ENCODE measurements around the gene DOCK10.

Gene DOCK10

DNA sequence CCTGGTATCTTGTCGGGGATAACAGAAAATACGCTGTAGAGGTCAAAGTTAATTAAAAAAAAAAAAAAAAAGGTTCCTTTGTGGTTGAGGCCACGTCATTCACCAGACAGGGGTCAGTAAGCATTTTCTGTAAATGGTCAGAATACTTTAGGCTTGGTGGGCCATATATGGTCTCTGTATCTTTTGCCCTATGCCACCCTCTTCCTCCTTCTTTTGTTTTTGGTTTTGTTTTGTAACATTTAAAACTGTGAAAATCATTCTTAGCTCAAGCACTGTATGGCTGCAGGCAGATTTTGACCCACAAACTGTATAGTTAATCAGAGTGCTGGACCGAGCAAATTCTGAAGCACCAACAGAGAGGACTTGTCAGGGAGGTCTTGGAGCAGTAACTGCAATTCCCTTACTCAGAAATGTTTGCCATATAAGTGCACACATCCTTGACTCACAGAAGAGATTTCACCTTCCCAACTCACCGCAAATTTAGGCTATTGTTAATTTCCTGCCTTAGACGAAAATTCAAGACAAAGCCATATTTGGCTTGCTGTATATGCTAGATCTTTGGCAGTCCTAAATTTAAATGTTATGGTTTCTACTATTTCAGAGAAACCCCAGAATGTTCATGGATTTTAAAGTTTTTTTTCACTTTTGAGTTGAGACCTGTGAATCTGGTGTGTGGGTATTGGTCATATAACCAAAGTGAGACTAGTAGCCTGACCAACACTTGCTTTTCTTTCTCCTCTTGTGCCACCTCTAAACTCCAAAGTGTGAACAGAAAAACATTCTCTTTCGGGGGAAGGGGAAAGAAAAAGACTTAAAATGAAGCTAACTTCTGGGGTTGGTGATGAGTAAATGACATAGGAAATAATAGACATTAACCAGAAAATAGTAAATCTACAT is 65.4 kb downstream of the DOCK10 start:
- no peak for DNase-seq (ENCODE audit: low spot score)

GRCh38 chr2:224975761-224976160 is 66.5 kb downstream of the DOCK10 start:
- no peak for DNase-seq (ENCODE audit: low spot score)

DNA sequence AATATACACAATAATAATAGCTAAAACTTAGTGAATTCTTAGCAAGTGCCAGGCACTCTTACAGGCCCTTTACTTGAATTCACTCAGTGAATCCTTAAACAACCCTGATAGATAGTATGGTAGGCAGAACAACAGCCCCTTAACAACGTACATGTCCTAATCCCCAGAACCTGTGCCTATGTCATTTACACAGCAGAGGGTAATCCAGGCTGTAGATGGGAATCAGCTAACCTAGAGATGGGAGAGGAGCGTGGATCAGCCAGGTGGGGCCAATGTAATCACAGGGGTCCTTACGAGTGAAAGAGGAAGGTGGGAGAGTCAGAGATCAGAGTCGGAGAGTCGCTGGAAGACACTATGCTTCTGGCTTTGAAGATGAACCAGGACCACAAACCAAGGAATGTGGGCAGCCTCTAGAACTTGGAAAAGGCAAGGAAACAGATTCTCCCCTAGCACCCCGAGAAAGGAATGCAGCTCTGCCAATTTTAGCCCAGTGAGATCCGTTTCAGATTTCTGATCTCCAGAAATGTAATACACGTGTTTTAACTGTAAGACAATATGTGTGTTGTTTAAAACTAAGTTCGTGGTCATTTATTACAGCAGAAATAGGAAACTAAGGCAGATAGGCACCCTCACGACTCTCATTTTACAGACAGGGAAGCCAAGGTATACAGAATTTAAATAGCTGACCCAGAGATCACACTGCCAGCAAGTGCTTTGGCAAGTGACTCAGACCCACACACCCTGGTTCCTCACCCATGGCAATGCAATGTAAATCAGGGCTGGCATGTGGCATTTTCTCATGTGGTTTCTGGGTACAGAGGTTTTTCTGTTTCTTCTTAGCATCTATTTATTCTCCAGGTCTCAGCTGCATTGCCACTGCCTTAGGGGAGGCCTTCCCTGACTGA is 68.9 kb downstream of the DOCK10 start:
- DNase-seq (ENCODE audit: low spot score): no peak

- DNase-seq (ENCODE audit: low spot score): no peak
Observed at GRCh38 chr2:224971214-224971613, 71.1 kb downstream of the DOCK10 start.

DNA sequence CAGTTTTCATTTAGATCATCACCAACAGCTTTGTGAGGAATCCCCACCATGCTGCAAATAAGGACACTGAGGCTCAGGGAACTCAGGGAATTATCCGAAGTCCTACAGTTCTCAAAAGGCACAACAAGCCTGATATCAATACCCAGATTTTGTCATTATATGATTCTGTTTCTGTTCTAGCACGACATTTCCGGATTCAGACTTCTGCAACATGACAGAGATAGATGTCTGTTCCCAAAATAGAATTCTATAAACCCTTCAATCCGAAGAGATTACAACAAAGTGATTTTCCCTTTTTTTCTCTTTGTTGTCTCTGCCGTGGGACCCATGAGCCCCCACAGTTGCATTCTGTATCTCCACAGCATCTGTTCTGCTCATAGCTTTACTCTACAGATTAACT is 72.0 kb downstream of the DOCK10 start:
- DNase-seq (ENCODE audit: low spot score): no peak

- DNase-seq (ENCODE audit: low spot score): no peak
Observed at GRCh38 chr2:224969633-224970260, 72.5 kb downstream of the DOCK10 start.

DNA sequence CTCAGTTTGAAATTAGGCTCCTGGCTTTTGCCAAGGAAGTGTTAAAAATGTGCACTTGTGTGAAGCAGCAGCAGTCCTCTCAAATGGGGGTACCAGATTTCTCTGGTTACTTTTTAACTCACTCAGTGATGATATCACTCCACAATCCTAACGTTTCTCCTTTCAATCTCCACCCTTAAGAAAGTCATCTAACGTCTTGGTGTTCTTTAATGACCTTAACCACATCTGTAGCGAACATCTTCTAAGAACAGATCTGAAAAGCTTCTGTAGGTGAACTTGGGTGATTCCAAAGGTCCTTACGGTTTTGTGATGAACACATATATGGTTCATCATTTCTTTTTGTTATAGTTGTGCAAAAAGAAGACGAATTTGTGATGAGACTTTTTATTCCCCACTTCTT is 73.2 kb downstream of the DOCK10 start:
- DNase-seq (ENCODE audit: low spot score): no peak

- no peak for DNase-seq (ENCODE audit: low spot score)
Observed at GRCh38 chr2:224968051-224968450, 74.2 kb downstream of the DOCK10 start.

GRCh38 chr2:224966613-224967012 is 75.7 kb downstream of the DOCK10 start:
- DNase-seq (ENCODE audit: low spot score): no peak

- no peak for DNase-seq (ENCODE audit: low spot score)
Observed at GRCh38 chr2:224959556-224959955, 82.7 kb downstream of the DOCK10 start.

GRCh38 chr2:224958873-224959272 is 83.4 kb downstream of the DOCK10 start:
- DNase-seq (ENCODE audit: low spot score): no peak

GRCh38 chr2:224958462-224958857 is 83.8 kb downstream of the DOCK10 start:
- DNase-seq (ENCODE audit: low spot score): no peak

DNA sequence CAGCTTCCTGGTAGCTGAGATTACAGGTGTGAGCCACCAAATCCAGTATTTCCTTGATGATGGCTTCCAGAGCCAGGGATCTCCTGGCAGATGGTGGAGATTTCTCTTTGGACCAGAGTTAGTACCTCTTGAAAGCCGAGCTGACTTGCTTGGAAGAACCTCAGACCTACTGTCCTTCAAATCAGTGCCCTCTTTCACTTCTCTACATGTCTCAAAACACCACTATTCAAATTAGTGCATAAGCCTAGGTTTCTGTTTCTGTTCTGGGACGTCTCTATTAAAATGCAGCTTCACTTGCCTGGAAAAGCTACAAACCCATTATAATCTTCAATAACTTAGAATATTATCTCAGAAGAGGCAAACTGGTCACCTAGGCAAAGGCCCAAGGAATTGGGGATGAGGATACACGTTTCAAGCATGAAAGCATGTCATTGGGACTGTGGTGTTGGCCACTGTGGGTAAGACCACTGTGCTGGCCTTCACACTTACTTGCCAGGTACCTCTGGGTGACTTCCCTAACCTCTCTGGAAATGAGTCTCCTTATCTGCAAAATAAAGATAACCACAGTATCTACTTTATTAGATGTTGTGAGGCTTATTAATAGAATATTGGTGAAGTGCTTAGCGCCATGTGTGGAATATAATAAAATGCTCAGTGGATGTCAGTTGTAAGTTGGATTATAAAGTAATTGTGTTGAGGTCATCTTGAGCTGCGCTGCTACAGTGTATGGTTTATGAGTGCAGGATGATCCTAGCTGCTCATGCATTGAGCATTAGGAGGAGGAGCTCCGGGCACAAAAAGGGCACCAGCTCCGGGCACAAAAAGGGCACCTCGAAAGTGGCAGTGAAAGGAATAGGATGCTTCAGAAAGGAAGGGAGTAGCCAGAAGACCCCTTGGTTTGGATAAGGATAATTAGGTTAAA is 84.5 kb downstream of the DOCK10 start:
- DNase-seq (ENCODE audit: low spot score): no peak

GRCh38 chr2:224956706-224957105 is 85.6 kb downstream of the DOCK10 start:
- no peak for DNase-seq (ENCODE audit: low spot score)

DNA sequence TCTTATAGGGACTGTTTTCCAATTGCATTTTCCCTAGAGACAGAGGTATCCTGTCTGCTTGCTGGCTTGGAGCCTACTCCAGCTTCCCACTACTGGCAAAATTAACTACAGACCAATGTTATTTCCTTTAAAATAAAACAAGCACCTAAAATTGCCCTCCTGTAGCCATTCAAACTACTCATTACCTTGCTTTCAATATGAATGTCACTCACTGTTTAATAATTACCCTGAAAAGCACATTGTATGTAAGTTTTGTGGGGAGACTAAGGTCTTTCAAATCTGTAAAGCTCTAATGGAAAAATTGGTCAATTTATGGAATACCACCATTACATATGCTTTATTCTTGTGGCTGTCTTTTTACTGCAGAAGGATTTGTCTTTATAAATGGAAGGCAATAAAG is 87.3 kb downstream of the DOCK10 start:
- no peak for DNase-seq (ENCODE audit: low spot score)

GRCh38 chr2:224952936-224953657 is 89.2 kb downstream of the DOCK10 start:
- no peak for DNase-seq (ENCODE audit: low spot score)

- DNase-seq (ENCODE audit: low spot score): no peak
Observed at GRCh38 chr2:224951723-224952481, 90.4 kb downstream of the DOCK10 start.

DNA sequence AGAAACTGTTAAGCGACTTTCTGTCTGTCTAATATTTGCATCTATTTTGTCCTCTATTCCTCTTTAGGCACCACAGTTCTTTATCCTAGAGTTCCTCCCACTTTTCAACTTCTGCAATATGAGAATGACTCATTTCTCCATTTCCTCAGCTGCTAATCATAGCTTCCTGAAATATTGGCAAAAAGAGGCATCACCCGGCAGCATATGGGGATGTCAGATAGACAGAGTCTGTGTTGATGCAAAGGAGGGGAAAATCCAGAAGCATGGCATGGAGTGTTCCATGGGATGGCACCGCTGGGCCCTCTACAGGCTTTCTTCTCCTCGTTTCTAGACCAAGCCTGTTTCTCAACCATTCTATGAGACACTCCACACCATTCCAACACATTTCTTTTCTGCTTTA is 93.4 kb downstream of the DOCK10 start:
- DNase-seq (ENCODE audit: low spot score): no peak

- no peak for DNase-seq (ENCODE audit: low spot score)
Observed at GRCh38 chr2:224948005-224948404, 94.3 kb downstream of the DOCK10 start.

DNA sequence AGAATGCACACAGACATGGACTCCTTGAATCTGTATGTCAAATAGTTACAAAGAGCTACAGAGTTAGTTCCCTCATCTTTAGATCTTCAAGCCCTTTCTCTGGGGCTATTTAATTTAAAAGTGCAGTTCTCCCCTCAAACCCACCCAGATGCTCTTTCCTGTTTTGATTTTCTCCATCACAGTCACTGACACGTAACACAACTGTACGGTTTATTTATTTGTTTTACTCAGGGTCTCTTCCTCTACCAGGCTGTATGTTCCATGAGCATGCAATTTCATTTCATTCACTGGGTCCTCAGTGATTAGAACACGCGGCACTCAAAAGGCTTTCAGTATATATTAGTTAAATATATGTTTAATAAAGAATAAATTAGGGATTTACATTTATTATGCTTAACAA is 94.7 kb downstream of the DOCK10 start:
- DNase-seq (ENCODE audit: low spot score): no peak
